NOMO-1 (cell line): ENCODE measurements around the gene WDPCP.
A peak's percentile ranks its signal among the peaks of the same experiment; 100 is the strongest.
"Not testable (repeated sequence)": the region's sequence is repeated elsewhere in the genome, so short reads cannot be mapped to it uniquely, and the experiment has no call there.

ENCODE experiments used
- DNase-seq, 2 experiments: peaks; one replicate each; lab custom pipeline; 2025; ENCODE audit not compliant: unreplicated experiment in 2 of 2; lab: John Stamatoyannopoulos, UW

The WDPCP gene

GRCh38 chr2:63469313-63469712 lies 119.0 kb downstream of the WDPCP start:
- not testable (repeated sequence) for DNase-seq

GRCh38 chr2:63465633-63466032 lies 122.6 kb downstream of the WDPCP start:
- no peak for DNase-seq

- DNase-seq: no peak
Measured at GRCh38 chr2:63463142-63463541, 125.1 kb downstream of the WDPCP start.

GRCh38 chr2:63446658-63447057 lies 141.6 kb downstream of the WDPCP start:
- DNase-seq: no peak

GRCh38 chr2:63444565-63445288 lies 143.6 kb downstream of the WDPCP start:
- DNase-seq: no peak

- DNase-seq: no peak
Measured at GRCh38 chr2:63440612-63441011, 147.7 kb downstream of the WDPCP start.

- no peak for DNase-seq
Measured at GRCh38 chr2:63438181-63438580, 150.1 kb downstream of the WDPCP start.

GRCh38 chr2:63436488-63436887 lies 151.8 kb downstream of the WDPCP start:
- no peak for DNase-seq

GRCh38 chr2:63435070-63435469 lies 153.2 kb downstream of the WDPCP start:
- no peak for DNase-seq

GRCh38 chr2:63434024-63435001 lies 154.0 kb downstream of the WDPCP start:
- DNase-seq: no peak

- DNase-seq: no peak
Measured at GRCh38 chr2:63432373-63432772, 155.9 kb downstream of the WDPCP start.

- no peak for DNase-seq
Measured at GRCh38 chr2:63425606-63426005, 162.7 kb downstream of the WDPCP start.

- no peak for DNase-seq
Measured at GRCh38 chr2:63425079-63425416, 163.2 kb downstream of the WDPCP start.

GRCh38 chr2:63424329-63425078 lies 163.8 kb downstream of the WDPCP start:
- peak; percentile 41 to 53 for DNase-seq

GRCh38 chr2:63422556-63422955 lies 165.7 kb downstream of the WDPCP start:
- DNase-seq: no peak

GRCh38 chr2:63408530-63408929 lies 179.7 kb downstream of the WDPCP start:
- no peak for DNase-seq

- DNase-seq: no peak
Measured at GRCh38 chr2:63406641-63407040, 181.6 kb downstream of the WDPCP start.

GRCh38 chr2:63403820-63404219 lies 184.5 kb downstream of the WDPCP start:
- DNase-seq: no peak

- not testable (repeated sequence) for DNase-seq
Measured at GRCh38 chr2:63402889-63403288, 185.4 kb downstream of the WDPCP start.

- no peak for DNase-seq
Measured at GRCh38 chr2:63399156-63399555, 189.1 kb downstream of the WDPCP start.

- no peak for DNase-seq
Measured at GRCh38 chr2:63379451-63379850, 208.8 kb downstream of the WDPCP start.
